Measurements from ENCODE around the gene BICRAL.

DNA sequence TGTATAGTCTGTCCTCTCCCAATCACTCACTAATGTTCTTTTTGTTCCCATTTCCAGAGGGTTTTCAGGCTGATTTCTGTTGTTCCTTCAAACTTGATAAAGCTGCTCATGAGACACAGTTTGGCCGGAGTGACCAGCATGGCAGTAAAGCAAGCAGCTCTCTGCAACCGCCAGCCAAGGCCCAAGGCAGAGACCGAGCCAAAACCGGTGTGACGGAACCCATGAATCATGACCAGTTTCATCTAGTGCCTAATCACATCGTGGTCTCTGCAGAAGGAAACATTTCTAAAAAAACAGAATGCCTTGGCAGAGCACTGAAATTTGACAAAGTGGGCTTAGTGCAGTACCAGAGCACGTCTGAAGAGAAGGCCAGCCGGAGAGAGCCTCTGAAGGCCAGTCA, 82.8 kb downstream of the BICRAL start:
- no peak for TF ChIP-seq POLR2A (IDR thresholded peaks at IDR 0.05; ENCODE audit: low read length)
- TF ChIP-seq GATA1 (IDR thresholded peaks at IDR 0.05; ENCODE audit: low read depth, low read length), result no peak

Data from erythroblast (primary cell).